HepG2 (cell line): ENCODE measurements around the gene SLC39A10. TPM values are rescaled to one million over a fixed set of nuclear protein-coding genes. Genes with fewer than 3 reads are reported as not detected.

Source experiments
- ATAC-seq: fragments of 200-7000 bp; cut with Tn5 transposase; 3 replicates; pipeline ENCODE4 v1.9.1; 2020; ENCODE audit warnings: mild to moderate bottlenecking, moderate library complexity
- BruUV-seq: library from RNA; stranded (reverse); fragments of 400-500 nt; replicated peaks from 2 replicates; lab custom pipeline; 2021; lab: Mats Ljungman, UMichigan
- CTCF ChIA-PET: fragments of 300-600 bp; formaldehyde crosslinking; extraction: SDS; loops from one replicate; lab custom pipeline; 2021; ENCODE audit warnings: low total read pairs, inconsistent platforms, low intra/inter-chr PET ratio; lab: Yijun Ruan, JAX
- POLR2A ChIA-PET: fragments of 350-600 bp; sonication (Branson Sonifier 250); formaldehyde crosslinking; loops from one replicate; lab custom pipeline; 2020; ENCODE audit warnings: antibody characterized with exemption, inconsistent platforms; lab: Yijun Ruan, JAX
- DNase-seq: peaks from one replicate; pipeline ENCODE4 v3.0.0-alpha.2; 2015; ENCODE audit warnings: low spot score
- FAIRE-seq: peaks from 3 replicates; lab custom pipeline; 2011; peaks lifted over from hg19 to GRCh38; lab: Jason Lieb, UNC
- H2AFZ ChIP-seq: one replicate; pipeline ENCODE4 v1.6.1; 2011; ENCODE audit warnings: low read length, inconsistent platforms
- H3K27ac ChIP-seq: fragments of 300-600 bp; 3 replicates; pipeline ENCODE4 v1.8.0; 2011; ENCODE audit warnings: mixed run types, mild to moderate bottlenecking, mixed read lengths, low read length, inconsistent platforms; ENCODE audit not compliant: insufficient read depth; ENCODE audit errors: extremely low read length
- H3K27me3 ChIP-seq, 2 experiments: fragments of 200-600 bp in 1 of 2; 2 replicates in 1 of 2; 3 replicates in 1 of 2; pipeline versions ENCODE4 v1.6.0 to v1.8.0; 2011; ENCODE audit warnings: low read length in 2 of 2, mild to moderate bottlenecking in 2 of 2, moderate library complexity in 2 of 2, inconsistent platforms in 1 of 2; ENCODE audit not compliant: insufficient read depth in 2 of 2, control insufficient read depth in 1 of 2
- H3K36me3 ChIP-seq, 2 experiments: fragments of 200-600 bp in 1 of 2; replicated peaks in 1 of 2; 2 replicates in 1 of 2; 3 replicates in 1 of 2; pipeline versions ENCODE4 v1.5.1 to v1.8.0; 2011; ENCODE audit warnings: low read length in 2 of 2, inconsistent platforms in 1 of 2; ENCODE audit not compliant: insufficient read depth in 2 of 2, control insufficient read depth in 1 of 2
- H3K4me1 ChIP-seq: 2 replicates; pipeline ENCODE4 v1.5.1; 2012; ENCODE audit warnings: low read length, inconsistent platforms; ENCODE audit not compliant: insufficient read depth
- H3K4me2 ChIP-seq: 2 replicates; pipeline ENCODE4 v1.6.0; 2011; ENCODE audit warnings: low read depth, low read length, inconsistent platforms
- H3K4me3 ChIP-seq, 3 experiments: fragments of 200-600 bp in 1 of 3; sonication (generic), shearing (Covaris generic) in 1 of 3; replicated peaks in 1 of 3; 2 replicates each; pipeline ENCODE4 v1.5.1; 2011 to 2016; ENCODE audit warnings: low read length in 3 of 3, inconsistent platforms in 2 of 3, low read depth in 2 of 3, mild to moderate bottlenecking in 2 of 3, control low read depth in 1 of 3, mixed read lengths in 1 of 3; ENCODE audit not compliant: insufficient read depth in 1 of 3
- H3K79me2 ChIP-seq: one replicate; pipeline ENCODE4 v1.6.1; 2011; ENCODE audit warnings: low read length, inconsistent platforms; ENCODE audit not compliant: insufficient read depth
- H3K9ac ChIP-seq: 2 replicates; pipeline ENCODE4 v1.6.0; 2011; ENCODE audit warnings: mild to moderate bottlenecking, low read depth, low read length, inconsistent platforms; ENCODE audit not compliant: insufficient read depth
- H3K9me3 ChIP-seq: 2 replicates; pipeline ENCODE4 v1.5.1; 2012; ENCODE audit warnings: mild to moderate bottlenecking, low read length
- H4K20me1 ChIP-seq: 2 replicates; pipeline ENCODE4 v1.6.0; 2011; ENCODE audit warnings: inconsistent platforms, mild to moderate bottlenecking, low read length, moderate library complexity; ENCODE audit not compliant: insufficient read depth
- CCDC6 ChIP-seq: sonication (generic); formaldehyde crosslinking; IDR thresholded peaks from 2 replicates; pipeline ENCODE4 v1.8.1; 2022; ENCODE audit warnings: mild to moderate bottlenecking, missing genetic modification reagents, moderate library complexity
- CSRNP1 ChIP-seq: sonication (generic); formaldehyde crosslinking; IDR thresholded peaks from 2 replicates; pipeline ENCODE4 v1.8.1; 2023; ENCODE audit warnings: mild to moderate bottlenecking, missing genetic modification reagents
- MAFF ChIP-seq: IDR thresholded peaks from 2 replicates; pipeline ENCODE4 v1.6.1; 2011; ENCODE audit warnings: low read depth, low read length, improper control_type of control experiment
- MAFK ChIP-seq, 2 experiments: IDR thresholded peaks in 1 of 2; conservative IDR thresholded peaks in 1 of 2; 2 replicates each; pipeline ENCODE4 v1.6.1; 2011; ENCODE audit warnings: improper control_type of control experiment in 2 of 2, low read length in 2 of 2
- SNRNP70 ChIP-seq: fragments of 200-400 bp; formaldehyde crosslinking; IDR thresholded peaks from 2 replicates; pipeline ENCODE4 v1.6.1; 2017; ENCODE audit warnings: mild to moderate bottlenecking, low read depth, low read length, moderate library complexity
- ZNF354B ChIP-seq: sonication (generic); formaldehyde crosslinking; IDR thresholded peaks from 2 replicates; pipeline ENCODE4 v1.8.0; 2022; ENCODE audit warnings: mild to moderate bottlenecking, missing genetic modification reagents
- ZNF496 ChIP-seq: sonication (generic); formaldehyde crosslinking; IDR thresholded peaks from 2 replicates; pipeline ENCODE4 v1.8.1; 2023; ENCODE audit warnings: mild to moderate bottlenecking, moderate library complexity, missing genetic modification reagents; ENCODE audit not compliant: insufficient replicate concordance
- ZNF724P ChIP-seq: sonication (generic); formaldehyde crosslinking; IDR thresholded peaks from 2 replicates; pipeline ENCODE4 v1.8.0; 2022; ENCODE audit warnings: missing genetic modification reagents, borderline replicate concordance
- ZNF841 ChIP-seq: sonication (generic); formaldehyde crosslinking; IDR thresholded peaks from 2 replicates; pipeline ENCODE4 v1.8.1; 2023; ENCODE audit warnings: missing genetic modification reagents, borderline replicate concordance
- WGBS: methylation state at CpG from one replicate; pipeline ENCODE4 v1.1.6; 2017; ENCODE audit warnings: low lambda C conversion rate; 5-methylcytosine and 5-hydroxymethylcytosine counted together
- in situ Hi-C: cut with HindIII; loops from 2 replicates; pipeline ENCODE4 v1.10.0; 2017; ENCODE audit warnings: low pct_unique_long_range_greater_than_20kb; ENCODE audit not compliant: extremely low pct_ligation_motif_present
- intact Hi-C: fragments of 100-400 bp; cut with micrococcal nuclease; formaldehyde crosslinking; loops from one replicate; pipeline ENCODE4 v1.10.0; 2022; ENCODE audit not compliant: unreplicated experiment
- polyA plus RNA-seq, 8 experiments: library from polyadenylated mRNA; depleted of rRNA in 3 of 8; stranded (reverse) in 7 of 8; unstranded in 1 of 8; fragments of >200 nt; fragmentation: Illumina TruSeq in 4 of 8; extraction: Trizol in 4 of 8; gene quantifications; 2 replicates each; pipeline versions ENCODE4 v1.2.1 to v1.2.3, GENCODE V29; 2011 to 2016; ENCODE audit warnings: low read depth in 4 of 8, missing spikeins in 1 of 8, mixed read lengths in 1 of 8; ENCODE audit not compliant: insufficient read depth in 1 of 8
- total RNA-seq, 5 experiments: library from RNA; depleted of rRNA; stranded (reverse); fragments of >200 nt; fragmentation: Illumina TruSeq; extraction: Trizol; gene quantifications; 2 replicates each; pipeline ENCODE4 v1.2.3, GENCODE V29; 2016; ENCODE audit warnings: low read depth in 1 of 5
- TF ChIP-seq, protein P1 (sequence below): sonication (generic); formaldehyde crosslinking; IDR thresholded peaks from 2 replicates; pipeline ENCODE4 v1.8.0; 2022; ENCODE audit warnings: mild to moderate bottlenecking, missing genetic modification reagents
- TF ChIP-seq, protein P2 (sequence below): sonication (generic); formaldehyde crosslinking; IDR thresholded peaks from 2 replicates; pipeline ENCODE4 v1.4.0; 2020; ENCODE audit warnings: mild to moderate bottlenecking, missing genetic modification reagents
- TF ChIP-seq, protein P3 (sequence below): sonication (generic); formaldehyde crosslinking; IDR thresholded peaks from 2 replicates; pipeline ENCODE4 v1.4.0; 2020; ENCODE audit warnings: mild to moderate bottlenecking, missing genetic modification reagents

SLC39A10 gene
- total and polyA plus RNA-seq, 2 of the 13 experiments (the other 11 are each of a cell fraction or from before 2014, with no cell fraction given) = 13.2 to 21.0 TPM

DNA sequence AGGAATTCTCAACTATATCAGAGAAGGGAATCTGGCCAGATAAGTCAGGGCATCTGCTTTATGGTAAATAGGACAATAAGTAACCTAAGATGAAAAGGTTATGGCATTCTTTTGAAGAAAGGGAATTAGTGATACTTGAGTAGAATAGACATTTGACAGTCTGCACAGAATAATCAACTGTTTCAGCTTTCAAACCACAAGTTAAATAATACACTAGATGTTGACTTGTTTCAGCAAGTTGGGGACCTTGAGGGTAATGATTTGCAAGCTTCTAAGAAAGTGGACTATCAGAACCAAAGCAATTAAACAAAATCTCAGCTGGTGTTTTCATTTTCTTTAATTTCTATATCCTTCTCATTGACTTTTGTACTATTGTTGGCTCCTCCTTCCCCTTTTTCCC is 54.5 kb downstream of the SLC39A10 start (continued):
- no peak for TF ChIP-seq CSRNP1 (CRISPR knock-in tag)

GRCh38 chr2:195716466-195716865 is 59.4 kb downstream of the SLC39A10 start:
- FAIRE-seq = no peak
- intact Hi-C loops = no loop called here
- H3K4me1 ChIP-seq = no peaks in the 10 kb centered on the region

DNA sequence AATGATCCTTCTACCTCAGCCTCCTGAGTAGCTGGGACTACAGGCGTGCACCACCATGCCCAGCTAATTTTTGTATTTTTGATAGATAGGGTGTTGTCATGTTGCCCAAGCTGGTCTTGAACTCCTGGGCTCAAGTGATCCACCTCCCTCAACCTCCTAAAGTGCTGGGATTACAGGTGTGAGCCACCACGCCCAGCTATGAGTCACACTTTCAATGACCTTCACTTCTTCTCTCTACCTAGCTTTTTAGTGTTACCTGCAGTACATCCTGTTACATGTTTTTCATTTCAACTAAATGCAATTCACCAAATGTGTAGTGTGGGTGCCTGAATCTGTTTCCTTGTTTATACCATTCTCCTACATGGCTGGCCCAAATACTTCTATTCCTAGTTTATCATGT is 64.0 kb downstream of the SLC39A10 start:
- Histone ChIP-seq H3K79me2 (no peaks in the 10 kb centered on the region), H3K4me1 (no peaks in the 10 kb centered on the region), H3K9ac (no peak overlapping the region), H3K4me3 (no peak overlapping the region), H3K36me3 (peaks cover 1 to 6% of the 10 kb centered on the region in 2 experiments; a peak in 2 of 5 replicates), H4K20me1 (no peaks in the 10 kb centered on the region), H3K27ac (no peak overlapping the region), H2AFZ (no peak overlapping the region), H3K27me3 (no peaks in the 10 kb centered on the region), H3K4me2 (no peak overlapping the region), H3K9me3 (no peaks in the 10 kb centered on the region)
- WGBS = 92% methylated on average over 2 of the region's 2 CpGs
- DNase-seq (no peak), ATAC-seq (no peak), FAIRE-seq (no peak)
- BruUV-seq = no TSS peak
- intact Hi-C loops = no loop called here
- ChIA-PET POLR2A (no interaction called here), CTCF (no interaction called here)
- in situ Hi-C loops = no loop called here
- TF ChIP-seq ZNF354B (CRISPR knock-in tag) = no peak
- TF ChIP-seq SNRNP70 = no peak
- TF ChIP-seq, protein P1, sequence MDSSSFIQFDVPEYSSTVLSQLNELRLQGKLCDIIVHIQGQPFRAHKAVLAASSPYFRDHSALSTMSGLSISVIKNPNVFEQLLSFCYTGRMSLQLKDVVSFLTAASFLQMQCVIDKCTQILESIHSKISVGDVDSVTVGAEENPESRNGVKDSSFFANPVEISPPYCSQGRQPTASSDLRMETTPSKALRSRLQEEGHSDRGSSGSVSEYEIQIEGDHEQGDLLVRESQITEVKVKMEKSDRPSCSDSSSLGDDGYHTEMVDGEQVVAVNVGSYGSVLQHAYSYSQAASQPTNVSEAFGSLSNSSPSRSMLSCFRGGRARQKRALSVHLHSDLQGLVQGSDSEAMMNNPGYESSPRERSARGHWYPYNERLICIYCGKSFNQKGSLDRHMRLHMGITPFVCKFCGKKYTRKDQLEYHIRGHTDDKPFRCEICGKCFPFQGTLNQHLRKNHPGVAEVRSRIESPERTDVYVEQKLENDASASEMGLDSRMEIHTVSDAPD = no peak
- TF ChIP-seq, protein P2, sequence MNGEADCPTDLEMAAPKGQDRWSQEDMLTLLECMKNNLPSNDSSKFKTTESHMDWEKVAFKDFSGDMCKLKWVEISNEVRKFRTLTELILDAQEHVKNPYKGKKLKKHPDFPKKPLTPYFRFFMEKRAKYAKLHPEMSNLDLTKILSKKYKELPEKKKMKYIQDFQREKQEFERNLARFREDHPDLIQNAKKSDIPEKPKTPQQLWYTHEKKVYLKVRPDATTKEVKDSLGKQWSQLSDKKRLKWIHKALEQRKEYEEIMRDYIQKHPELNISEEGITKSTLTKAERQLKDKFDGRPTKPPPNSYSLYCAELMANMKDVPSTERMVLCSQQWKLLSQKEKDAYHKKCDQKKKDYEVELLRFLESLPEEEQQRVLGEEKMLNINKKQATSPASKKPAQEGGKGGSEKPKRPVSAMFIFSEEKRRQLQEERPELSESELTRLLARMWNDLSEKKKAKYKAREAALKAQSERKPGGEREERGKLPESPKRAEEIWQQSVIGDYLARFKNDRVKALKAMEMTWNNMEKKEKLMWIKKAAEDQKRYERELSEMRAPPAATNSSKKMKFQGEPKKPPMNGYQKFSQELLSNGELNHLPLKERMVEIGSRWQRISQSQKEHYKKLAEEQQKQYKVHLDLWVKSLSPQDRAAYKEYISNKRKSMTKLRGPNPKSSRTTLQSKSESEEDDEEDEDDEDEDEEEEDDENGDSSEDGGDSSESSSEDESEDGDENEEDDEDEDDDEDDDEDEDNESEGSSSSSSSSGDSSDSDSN (CRISPR knock-in tag) = no peak
- TF ChIP-seq, protein P3, sequence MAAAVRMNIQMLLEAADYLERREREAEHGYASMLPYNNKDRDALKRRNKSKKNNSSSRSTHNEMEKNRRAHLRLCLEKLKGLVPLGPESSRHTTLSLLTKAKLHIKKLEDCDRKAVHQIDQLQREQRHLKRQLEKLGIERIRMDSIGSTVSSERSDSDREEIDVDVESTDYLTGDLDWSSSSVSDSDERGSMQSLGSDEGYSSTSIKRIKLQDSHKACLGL (CRISPR knock-in tag) = no peak
- TF ChIP-seq ZNF496 (CRISPR knock-in tag) = no peak
- TF ChIP-seq ZNF724P = no peak
- no peak for TF ChIP-seq ZNF841 (CRISPR knock-in tag)

More at GRCh38 chr2:195716466-195716865, 59.4 kb downstream of the SLC39A10 start:
- H3K9ac ChIP-seq = no peak overlapping the region
- ChIA-PET CTCF (no interaction called here), POLR2A (no interaction called here)
- no peaks in the 10 kb centered on the region for H3K27me3 ChIP-seq
- WGBS = 96% methylated on average over 4 of the region's 4 CpGs
- in situ Hi-C loops = no loop called here
- TF ChIP-seq MAFF (peak; percentile 69; the same call in 1 of the 2 replicates), CCDC6 (no peak), MAFK (conservative IDR thresholded peaks at IDR 0.05 in 1 of 2, IDR thresholded peaks at IDR 0.05 in 1 of 2; ENCODE audit: low read length in 2 of 2) (peak; percentile 60 to 74)
- no peak for ATAC-seq
- no peak overlapping the region for H3K4me3 ChIP-seq
- no peaks in the 10 kb centered on the region for H4K20me1 ChIP-seq
- H3K4me2 ChIP-seq = no peak overlapping the region
- no peak for DNase-seq
- H2AFZ ChIP-seq = no peak overlapping the region
- no peak overlapping the region for H3K27ac ChIP-seq
- no peaks in the 10 kb centered on the region for H3K9me3 ChIP-seq
- no TSS peak for BruUV-seq
- H3K79me2 ChIP-seq = no peaks in the 10 kb centered on the region
- peaks cover 0 to 1% of the 10 kb centered on the region in 2 experiments; a peak in 1 of 5 replicates for H3K36me3 ChIP-seq
